ENCODE measurements around the gene PCYT1A.

Gene PCYT1A

GRCh38 chr3:196227121-196227561, 60.4 kb downstream of the PCYT1A start:
- Histone ChIP-seq H3K27me3 (ENCODE audit: control insufficient read depth, insufficient read depth, low read length) (no peaks in the 10 kb centered on the region), H3K4me3 (ENCODE audit: low read depth, low read length) (no peak overlapping the region), H3K4me1 (no peaks in the 10 kb centered on the region), H3K9ac (no peak overlapping the region), H3K36me3 (ENCODE audit: control insufficient read depth, insufficient read depth, low read length) (no peaks in the 10 kb centered on the region), H3K27ac (no peak overlapping the region), H3K4me2 (ENCODE audit: low read length) (no peak overlapping the region), H3K9me3 (ENCODE audit: control insufficient read depth, low read length) (no peaks in the 10 kb centered on the region), H2AFZ (no peak overlapping the region), H3K79me2 (no peaks in the 10 kb centered on the region)
- TF ChIP-seq CTCF (IDR thresholded peaks at IDR 0.05), result no peak

GRCh38 chr3:196225763-196226364, 61.7 kb downstream of the PCYT1A start:
- H3K27ac ChIP-seq, result no peak overlapping the region
- H3K36me3 ChIP-seq (ENCODE audit: control insufficient read depth, insufficient read depth, low read length), result no peaks in the 10 kb centered on the region
- H3K79me2 ChIP-seq, result no peaks in the 10 kb centered on the region
- H2AFZ ChIP-seq, result no peak overlapping the region
- H3K27me3 ChIP-seq (ENCODE audit: control insufficient read depth, insufficient read depth, low read length), result no peaks in the 10 kb centered on the region
- no peak for TF ChIP-seq CTCF (IDR thresholded peaks at IDR 0.05)
- no peak overlapping the region for H3K4me3 ChIP-seq (ENCODE audit: low read depth, low read length)
- no peaks in the 10 kb centered on the region for H3K4me1 ChIP-seq
- H3K9ac ChIP-seq, result no peak overlapping the region
- H3K9me3 ChIP-seq (ENCODE audit: control insufficient read depth, low read length), result no peaks in the 10 kb centered on the region
- H3K4me2 ChIP-seq (ENCODE audit: low read length), result no peak overlapping the region

GRCh38 chr3:196225086-196225485, 62.4 kb downstream of the PCYT1A start:
- Histone ChIP-seq H3K9me3 (ENCODE audit: control insufficient read depth, low read length) (no peaks in the 10 kb centered on the region), H3K4me2 (ENCODE audit: low read length) (no peak overlapping the region), H3K27ac (no peak overlapping the region), H3K36me3 (ENCODE audit: control insufficient read depth, insufficient read depth, low read length) (no peaks in the 10 kb centered on the region), H3K9ac (no peak overlapping the region), H3K27me3 (ENCODE audit: control insufficient read depth, insufficient read depth, low read length) (no peaks in the 10 kb centered on the region), H2AFZ (no peak overlapping the region), H3K79me2 (no peaks in the 10 kb centered on the region), H3K4me1 (no peaks in the 10 kb centered on the region), H3K4me3 (ENCODE audit: low read depth, low read length) (no peak overlapping the region)
- no peak for TF ChIP-seq CTCF (IDR thresholded peaks at IDR 0.05)

GRCh38 chr3:196222876-196223595, 64.5 kb downstream of the PCYT1A start:
- H3K4me2 ChIP-seq (ENCODE audit: low read length), result no peak overlapping the region
- no peak overlapping the region for H2AFZ ChIP-seq
- H3K27me3 ChIP-seq (ENCODE audit: control insufficient read depth, insufficient read depth, low read length), result no peaks in the 10 kb centered on the region
- TF ChIP-seq CTCF (IDR thresholded peaks at IDR 0.05), result no peak
- no peaks in the 10 kb centered on the region for H3K36me3 ChIP-seq (ENCODE audit: control insufficient read depth, insufficient read depth, low read length)
- H3K4me1 ChIP-seq, result no peaks in the 10 kb centered on the region
- H3K9ac ChIP-seq, result no peak overlapping the region
- no peak overlapping the region for H3K4me3 ChIP-seq (ENCODE audit: low read depth, low read length)
- H3K79me2 ChIP-seq, result no peaks in the 10 kb centered on the region
- H3K27ac ChIP-seq, result no peak overlapping the region
- H3K9me3 ChIP-seq (ENCODE audit: control insufficient read depth, low read length), result no peaks in the 10 kb centered on the region

GRCh38 chr3:196220991-196221390, 66.5 kb downstream of the PCYT1A start:
- Histone ChIP-seq H3K4me1 (peaks cover 7% of the 10 kb centered on the region), H3K4me2 (ENCODE audit: low read length) (no peak overlapping the region), H3K9me3 (ENCODE audit: control insufficient read depth, low read length) (no peaks in the 10 kb centered on the region), H3K27ac (no peak overlapping the region), H2AFZ (no peak overlapping the region), H3K9ac (no peak overlapping the region), H3K36me3 (ENCODE audit: control insufficient read depth, insufficient read depth, low read length) (no peaks in the 10 kb centered on the region), H3K4me3 (ENCODE audit: low read depth, low read length) (no peak overlapping the region), H3K79me2 (no peaks in the 10 kb centered on the region), H3K27me3 (ENCODE audit: control insufficient read depth, insufficient read depth, low read length) (no peaks in the 10 kb centered on the region)
- no peak for TF ChIP-seq CTCF (IDR thresholded peaks at IDR 0.05)

All from parathyroid adenoma (tissue), 2 donors.